CD4-positive, alpha-beta T cell treated with Interleukin-15 for 1 hour (primary cell): Measurements from ENCODE around the gene BCL2L2.

Experiments
- DNase-seq: peaks from one replicate; pipeline ENCODE4 v3.0.0-alpha.2; 2020

Gene BCL2L2

GRCh38 chr14:23357261-23357660 lies 50.6 kb downstream of the BCL2L2 start:
- DNase-seq: no peak

- DNase-seq: no peak
Observed at GRCh38 chr14:23358042-23358441, 51.4 kb downstream of the BCL2L2 start.

- DNase-seq: no peak
Observed at GRCh38 chr14:23358553-23359166, 52.0 kb downstream of the BCL2L2 start.

DNA sequence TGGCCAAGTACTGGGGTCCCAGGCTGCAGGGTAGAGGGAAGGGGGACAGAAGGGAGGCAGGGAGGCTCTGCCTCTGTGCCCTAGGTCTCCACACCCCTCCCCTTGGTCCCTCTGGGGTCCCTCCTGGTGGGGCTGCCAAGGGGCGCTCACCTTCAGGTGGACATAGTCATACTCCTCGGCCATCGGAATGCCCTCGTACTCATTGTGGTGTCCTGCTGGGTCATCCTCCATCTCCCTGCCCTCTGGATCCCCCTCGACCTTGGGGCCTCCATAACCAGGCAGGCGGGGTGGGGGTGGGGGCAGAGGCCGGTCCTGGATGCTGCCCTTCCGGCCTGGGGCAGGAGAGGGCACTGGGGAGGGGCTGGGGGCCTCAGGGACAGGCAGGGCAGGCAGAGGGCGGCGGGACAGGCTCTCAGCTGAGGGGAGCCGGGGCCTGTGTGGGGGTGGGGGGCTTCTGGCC lies 52.6 kb downstream of the BCL2L2 start:
- no peak for DNase-seq

GRCh38 chr14:23359722-23360447 lies 53.3 kb downstream of the BCL2L2 start:
- DNase-seq: no peak

GRCh38 chr14:23360496-23360895 lies 53.9 kb downstream of the BCL2L2 start:
- no peak for DNase-seq

DNA sequence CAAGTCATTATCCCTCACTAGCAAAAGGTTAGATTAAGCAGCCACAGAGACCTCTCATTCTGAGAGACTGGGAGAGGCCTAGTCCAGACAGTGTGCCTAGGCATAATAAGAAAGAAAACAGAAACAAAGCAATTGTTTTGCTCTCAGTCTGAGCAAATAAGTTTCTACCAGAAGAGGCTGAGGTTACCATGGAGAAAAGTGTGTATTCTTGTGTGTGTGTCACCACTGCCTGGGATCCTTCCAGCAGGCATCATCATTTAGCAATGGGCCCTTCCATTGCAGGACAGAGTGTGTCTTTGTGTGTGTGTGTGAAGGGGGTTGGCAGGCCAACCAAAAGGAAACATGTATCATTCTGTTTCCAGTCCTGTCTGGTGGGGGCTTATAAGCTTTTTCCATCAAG lies 54.7 kb downstream of the BCL2L2 start:
- no peak for DNase-seq
